ENCODE results near the gene NMU. TPM values are rescaled to one million over a fixed set of nuclear protein-coding genes. Genes with fewer than 3 reads are reported as not detected.
A peak's percentile ranks its signal among the peaks of the same experiment; 100 is the strongest.

Gene NMU
- polyA plus RNA-seq, 1 donor (not counting 4 experiments of a cell fraction or from before 2014, with no cell fraction given), result 12.0 TPM

GRCh38 chr4:55634417-55635128 is 1.5 kb downstream of the NMU start:
- Histone ChIP-seq H3K27ac (ENCODE audit: control insufficient read depth, insufficient read depth, low read length) (no peak overlapping the region), H2AFZ (ENCODE audit: control insufficient read depth, low read length) (peak overlapping the region; percentile 63)

DNA sequence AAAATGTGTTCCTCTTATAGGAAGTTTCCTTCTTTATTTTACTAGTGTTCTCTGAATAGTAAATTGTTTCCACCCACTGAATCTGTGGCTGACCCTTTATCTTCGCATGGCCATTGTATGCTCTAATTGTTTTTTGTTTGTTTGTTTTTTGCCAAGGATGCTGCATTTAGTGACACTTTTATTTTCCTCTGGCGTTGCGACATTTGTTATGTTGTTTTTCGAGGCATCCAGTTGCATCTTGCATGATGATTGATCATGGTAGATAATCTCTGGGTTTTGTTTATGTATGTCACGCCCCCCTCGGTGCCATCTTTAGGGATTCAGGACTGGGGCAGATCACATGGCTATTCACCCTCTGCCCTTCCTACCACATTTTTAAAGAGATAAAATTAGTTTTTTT is 2.2 kb downstream of the NMU start:
- H3K36me3 ChIP-seq (ENCODE audit: control insufficient read depth in 2 of 2, extremely low read depth in 1 of 2, insufficient read depth in 2 of 2, low read length in 2 of 2), result no peaks in the 10 kb centered on the region
- DNase-seq (ENCODE audit: low read depth, low spot score) (no peak), FAIRE-seq (no peak)
- no peaks in the 10 kb centered on the region for H3K79me2 ChIP-seq (ENCODE audit: control insufficient read depth, insufficient read depth, low read length)
- no peak overlapping the region for H2AFZ ChIP-seq (ENCODE audit: control insufficient read depth, low read length)
- no peaks in the 10 kb centered on the region for H4K20me1 ChIP-seq (ENCODE audit: control insufficient read depth, extremely low read depth, insufficient read depth, low read length)
- H3K27ac ChIP-seq (ENCODE audit: control insufficient read depth, insufficient read depth, low read length), result no peak overlapping the region
- TF ChIP-seq, protein P1, sequence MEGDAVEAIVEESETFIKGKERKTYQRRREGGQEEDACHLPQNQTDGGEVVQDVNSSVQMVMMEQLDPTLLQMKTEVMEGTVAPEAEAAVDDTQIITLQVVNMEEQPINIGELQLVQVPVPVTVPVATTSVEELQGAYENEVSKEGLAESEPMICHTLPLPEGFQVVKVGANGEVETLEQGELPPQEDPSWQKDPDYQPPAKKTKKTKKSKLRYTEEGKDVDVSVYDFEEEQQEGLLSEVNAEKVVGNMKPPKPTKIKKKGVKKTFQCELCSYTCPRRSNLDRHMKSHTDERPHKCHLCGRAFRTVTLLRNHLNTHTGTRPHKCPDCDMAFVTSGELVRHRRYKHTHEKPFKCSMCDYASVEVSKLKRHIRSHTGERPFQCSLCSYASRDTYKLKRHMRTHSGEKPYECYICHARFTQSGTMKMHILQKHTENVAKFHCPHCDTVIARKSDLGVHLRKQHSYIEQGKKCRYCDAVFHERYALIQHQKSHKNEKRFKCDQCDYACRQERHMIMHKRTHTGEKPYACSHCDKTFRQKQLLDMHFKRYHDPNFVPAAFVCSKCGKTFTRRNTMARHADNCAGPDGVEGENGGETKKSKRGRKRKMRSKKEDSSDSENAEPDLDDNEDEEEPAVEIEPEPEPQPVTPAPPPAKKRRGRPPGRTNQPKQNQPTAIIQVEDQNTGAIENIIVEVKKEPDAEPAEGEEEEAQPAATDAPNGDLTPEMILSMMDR (optimal IDR thresholded peaks at IDR 0.05 in 1 of 3, IDR thresholded peaks at IDR 0.05 in 1 of 3, conservative IDR thresholded peaks at IDR 0.05 in 1 of 3; ENCODE audit: extremely low read depth in 1 of 3, insufficient read depth in 2 of 3, low read length in 3 of 3), result no peak
- no peak for TF ChIP-seq EZH2 (IDR thresholded peaks at IDR 0.05; ENCODE audit: low read length)
- no peak overlapping the region for H3K4me2 ChIP-seq (ENCODE audit: control insufficient read depth, extremely low read depth, insufficient read depth, low read depth, low read length)
- H3K4me1 ChIP-seq (ENCODE audit: control insufficient read depth, extremely low read depth, insufficient read depth, low read length), result peaks cover 15% of the 10 kb centered on the region
- H3K4me3 ChIP-seq (ENCODE audit: control insufficient read depth in 2 of 3, extremely low read depth in 1 of 3, insufficient read depth in 2 of 3, low read depth in 1 of 3, low read length in 3 of 3), result no peak overlapping the region
- no peak overlapping the region for H3K9ac ChIP-seq (ENCODE audit: control insufficient read depth, extremely low read depth, insufficient read depth, low read length)
- H3K27me3 ChIP-seq (ENCODE audit: control insufficient read depth, extremely low read depth, insufficient read depth, low read length), result no peaks in the 10 kb centered on the region
- H3K9me1 ChIP-seq (ENCODE audit: control insufficient read depth, extremely low read depth, insufficient read depth, low read length), result no peaks in the 10 kb centered on the region
- dilution Hi-C loops (cut with MboI; ENCODE audit: extremely low pct_ligation_motif_present, low sequenced_read_pairs), result no loop called here
- no peaks in the 10 kb centered on the region for H3K9me3 ChIP-seq (ENCODE audit: control insufficient read depth, low read depth, low read length)

More at GRCh38 chr4:55634417-55635128, 1.5 kb downstream of the NMU start:
- no peak for TF ChIP-seq EZH2 (IDR thresholded peaks at IDR 0.05; ENCODE audit: low read length)
- TF ChIP-seq, protein P1 (optimal IDR thresholded peaks at IDR 0.05 in 1 of 3, IDR thresholded peaks at IDR 0.05 in 1 of 3, conservative IDR thresholded peaks at IDR 0.05 in 1 of 3; ENCODE audit: extremely low read depth in 1 of 3, insufficient read depth in 2 of 3, low read length in 3 of 3), result no peak
- H3K9ac ChIP-seq (ENCODE audit: control insufficient read depth, extremely low read depth, insufficient read depth, low read length), result no peak overlapping the region
- H3K4me3 ChIP-seq (ENCODE audit: control insufficient read depth in 2 of 3, extremely low read depth in 1 of 3, insufficient read depth in 2 of 3, low read depth in 1 of 3, low read length in 3 of 3), result peak overlapping the region in 1 of 3 experiments; percentile 74
- no peaks in the 10 kb centered on the region for H3K36me3 ChIP-seq (ENCODE audit: control insufficient read depth in 2 of 2, extremely low read depth in 1 of 2, insufficient read depth in 2 of 2, low read length in 2 of 2)
- H3K9me3 ChIP-seq (ENCODE audit: control insufficient read depth, low read depth, low read length), result no peaks in the 10 kb centered on the region
- no peaks in the 10 kb centered on the region for H4K20me1 ChIP-seq (ENCODE audit: control insufficient read depth, extremely low read depth, insufficient read depth, low read length)
- no peaks in the 10 kb centered on the region for H3K27me3 ChIP-seq (ENCODE audit: control insufficient read depth, extremely low read depth, insufficient read depth, low read length)
- H3K9me1 ChIP-seq (ENCODE audit: control insufficient read depth, extremely low read depth, insufficient read depth, low read length), result no peaks in the 10 kb centered on the region
- no peak for DNase-seq (ENCODE audit: low read depth, low spot score)
- dilution Hi-C loops (cut with MboI; ENCODE audit: extremely low pct_ligation_motif_present, low sequenced_read_pairs), result no loop called here
- H3K4me2 ChIP-seq (ENCODE audit: control insufficient read depth, extremely low read depth, insufficient read depth, low read depth, low read length), result peak overlapping the region; percentile 92
- no peaks in the 10 kb centered on the region for H3K79me2 ChIP-seq (ENCODE audit: control insufficient read depth, insufficient read depth, low read length)
- H3K4me1 ChIP-seq (ENCODE audit: control insufficient read depth, extremely low read depth, insufficient read depth, low read length), result peaks cover 15% of the 10 kb centered on the region
- no peak for FAIRE-seq
